ENCODE data around the gene TSPO2. TPM values are rescaled to one million over a fixed set of nuclear protein-coding genes. Genes with fewer than 3 reads are reported as not detected.

TSPO2 gene
- total and polyA plus RNA-seq, 2 of the 13 experiments (the other 11 are each of a cell fraction or from before 2014, with no cell fraction given), result 0.55 TPM; not detected in 1

DNA sequence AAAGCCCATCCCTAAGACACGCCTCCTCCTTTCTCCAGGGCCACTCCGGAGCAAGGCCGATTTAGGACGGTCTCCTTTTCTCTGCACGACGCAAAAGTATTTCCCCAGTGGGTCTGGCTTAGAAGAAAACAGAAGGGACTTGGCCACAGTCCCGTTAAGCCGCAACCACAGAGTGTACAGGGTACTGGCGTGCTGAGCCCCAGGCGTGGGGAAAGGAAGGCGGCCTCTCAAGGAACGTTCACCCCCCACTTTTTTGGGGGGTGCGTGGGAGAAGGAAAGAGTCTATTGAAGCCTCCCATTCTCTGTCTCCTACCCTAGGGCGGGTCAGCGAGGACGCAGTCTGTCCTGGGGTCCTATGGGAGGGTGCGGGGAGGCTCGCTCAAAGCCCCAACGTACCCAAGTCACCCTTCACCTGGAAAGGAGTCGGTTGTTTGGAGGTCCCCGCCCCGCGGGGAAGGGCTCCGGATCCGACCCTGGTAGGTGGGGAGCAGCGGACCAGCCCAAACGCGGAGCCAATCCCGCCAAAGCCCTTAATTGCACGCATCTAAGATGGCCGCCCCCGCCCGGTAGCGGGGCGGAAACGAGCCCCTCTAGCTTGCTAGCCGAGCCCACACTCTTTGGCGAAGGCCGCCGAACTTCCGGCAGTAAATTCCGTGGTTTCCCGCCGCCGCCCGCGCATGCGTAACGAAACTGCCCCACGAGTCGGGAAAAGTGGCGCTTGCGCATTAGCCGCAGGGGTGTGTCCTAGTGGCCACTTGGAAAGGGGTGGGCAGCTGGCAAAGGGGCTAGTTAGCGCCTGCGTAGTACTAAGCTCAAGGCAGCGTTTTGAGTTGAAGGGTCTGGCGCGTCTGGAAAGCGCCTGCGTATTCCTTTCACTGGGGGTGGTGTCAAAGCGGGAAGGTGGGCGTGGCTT is 29.9 kb downstream of the TSPO2 start, which contains the start of gene OARD1 (continued):
- TF ChIP-seq, protein P1, sequence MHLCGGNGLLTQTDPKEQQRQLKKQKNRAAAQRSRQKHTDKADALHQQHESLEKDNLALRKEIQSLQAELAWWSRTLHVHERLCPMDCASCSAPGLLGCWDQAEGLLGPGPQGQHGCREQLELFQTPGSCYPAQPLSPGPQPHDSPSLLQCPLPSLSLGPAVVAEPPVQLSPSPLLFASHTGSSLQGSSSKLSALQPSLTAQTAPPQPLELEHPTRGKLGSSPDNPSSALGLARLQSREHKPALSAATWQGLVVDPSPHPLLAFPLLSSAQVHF (CRISPR knock-in tag; IDR thresholded peaks at IDR 0.05), result no peak
- TF ChIP-seq SATB2 (CRISPR knock-in tag; IDR thresholded peaks at IDR 0.05), result peak; percentile 72; the same call in 1 of the 2 replicates
- TF ChIP-seq ATRX (CRISPR knock-in tag; IDR thresholded peaks at IDR 0.05; ENCODE audit: borderline replicate concordance), result no peak
- TF ChIP-seq ZNF670 (CRISPR knock-in tag; IDR thresholded peaks at IDR 0.05; ENCODE audit: borderline replicate concordance), result peak; percentile 6; the same call in 1 of the 2 replicates
- TF ChIP-seq, protein P2, sequence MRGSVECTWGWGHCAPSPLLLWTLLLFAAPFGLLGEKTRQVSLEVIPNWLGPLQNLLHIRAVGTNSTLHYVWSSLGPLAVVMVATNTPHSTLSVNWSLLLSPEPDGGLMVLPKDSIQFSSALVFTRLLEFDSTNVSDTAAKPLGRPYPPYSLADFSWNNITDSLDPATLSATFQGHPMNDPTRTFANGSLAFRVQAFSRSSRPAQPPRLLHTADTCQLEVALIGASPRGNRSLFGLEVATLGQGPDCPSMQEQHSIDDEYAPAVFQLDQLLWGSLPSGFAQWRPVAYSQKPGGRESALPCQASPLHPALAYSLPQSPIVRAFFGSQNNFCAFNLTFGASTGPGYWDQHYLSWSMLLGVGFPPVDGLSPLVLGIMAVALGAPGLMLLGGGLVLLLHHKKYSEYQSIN (CRISPR knock-in tag; IDR thresholded peaks at IDR 0.05; ENCODE audit: borderline replicate concordance), result no peak
- peak; percentile 20; the same call in 1 of the 2 replicates for TF ChIP-seq NAIF1 (CRISPR knock-in tag; IDR thresholded peaks at IDR 0.05; ENCODE audit: borderline replicate concordance)
- TF ChIP-seq RCOR2 (CRISPR knock-in tag; IDR thresholded peaks at IDR 0.05), result 0 out of 2 replicates have a peak, but pooled peaks have one; percentile 26
- TF ChIP-seq, protein P3, sequence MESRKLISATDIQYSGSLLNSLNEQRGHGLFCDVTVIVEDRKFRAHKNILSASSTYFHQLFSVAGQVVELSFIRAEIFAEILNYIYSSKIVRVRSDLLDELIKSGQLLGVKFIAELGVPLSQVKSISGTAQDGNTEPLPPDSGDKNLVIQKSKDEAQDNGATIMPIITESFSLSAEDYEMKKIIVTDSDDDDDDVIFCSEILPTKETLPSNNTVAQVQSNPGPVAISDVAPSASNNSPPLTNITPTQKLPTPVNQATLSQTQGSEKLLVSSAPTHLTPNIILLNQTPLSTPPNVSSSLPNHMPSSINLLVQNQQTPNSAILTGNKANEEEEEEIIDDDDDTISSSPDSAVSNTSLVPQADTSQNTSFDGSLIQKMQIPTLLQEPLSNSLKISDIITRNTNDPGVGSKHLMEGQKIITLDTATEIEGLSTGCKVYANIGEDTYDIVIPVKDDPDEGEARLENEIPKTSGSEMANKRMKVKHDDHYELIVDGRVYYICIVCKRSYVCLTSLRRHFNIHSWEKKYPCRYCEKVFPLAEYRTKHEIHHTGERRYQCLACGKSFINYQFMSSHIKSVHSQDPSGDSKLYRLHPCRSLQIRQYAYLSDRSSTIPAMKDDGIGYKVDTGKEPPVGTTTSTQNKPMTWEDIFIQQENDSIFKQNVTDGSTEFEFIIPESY (CRISPR knock-in tag; IDR thresholded peaks at IDR 0.05), result no peak
- TF ChIP-seq HOXA3 (CRISPR knock-in tag; IDR thresholded peaks at IDR 0.05), result peak; percentile 86
- no peak; the same call in 1 of the 2 replicates for TF ChIP-seq POLR2AphosphoS2 (IDR thresholded peaks at IDR 0.05; ENCODE audit: low read depth, low read length)
- no peak for TF ChIP-seq BHLHE40 (IDR thresholded peaks at IDR 0.05; ENCODE audit: low read length)
- TF ChIP-seq ZBTB7A (CRISPR knock-in tag; IDR thresholded peaks at IDR 0.05), result peak; percentile 72
- peak; percentile 98 for TF ChIP-seq YY1 (IDR thresholded peaks at IDR 0.05; ENCODE audit: insufficient read depth, insufficient replicate concordance, low read depth, low read length)
- peak; percentile 57; the same call in 1 of the 2 replicates for TF ChIP-seq NFKBIZ (CRISPR knock-in tag; IDR thresholded peaks at IDR 0.05)
- TF ChIP-seq POLR2G (IDR thresholded peaks at IDR 0.05; ENCODE audit: low read depth, low read length), result peak; percentile 98
- TF ChIP-seq NFE2L2 (IDR thresholded peaks at IDR 0.05; ENCODE audit: low read length), result no peak
- TF ChIP-seq GATA4 (IDR thresholded peaks at IDR 0.05; ENCODE audit: borderline replicate concordance, low read depth), result peak; percentile 38; the same call in 1 of the 2 replicates
- 0 out of 2 replicates have a peak, but pooled peaks have one; percentile 2 for TF ChIP-seq HNF4A (CRISPR knock-in tag; IDR thresholded peaks at IDR 0.05)
- peak; percentile 93 for TF ChIP-seq ZFP90 (CRISPR knock-in tag; IDR thresholded peaks at IDR 0.05; ENCODE audit: borderline replicate concordance)
- TF ChIP-seq ZFP41 (CRISPR knock-in tag; IDR thresholded peaks at IDR 0.05; ENCODE audit: borderline replicate concordance), result 0 out of 2 replicates have a peak, but pooled peaks have one; percentile 49
- TF ChIP-seq, protein P4, sequence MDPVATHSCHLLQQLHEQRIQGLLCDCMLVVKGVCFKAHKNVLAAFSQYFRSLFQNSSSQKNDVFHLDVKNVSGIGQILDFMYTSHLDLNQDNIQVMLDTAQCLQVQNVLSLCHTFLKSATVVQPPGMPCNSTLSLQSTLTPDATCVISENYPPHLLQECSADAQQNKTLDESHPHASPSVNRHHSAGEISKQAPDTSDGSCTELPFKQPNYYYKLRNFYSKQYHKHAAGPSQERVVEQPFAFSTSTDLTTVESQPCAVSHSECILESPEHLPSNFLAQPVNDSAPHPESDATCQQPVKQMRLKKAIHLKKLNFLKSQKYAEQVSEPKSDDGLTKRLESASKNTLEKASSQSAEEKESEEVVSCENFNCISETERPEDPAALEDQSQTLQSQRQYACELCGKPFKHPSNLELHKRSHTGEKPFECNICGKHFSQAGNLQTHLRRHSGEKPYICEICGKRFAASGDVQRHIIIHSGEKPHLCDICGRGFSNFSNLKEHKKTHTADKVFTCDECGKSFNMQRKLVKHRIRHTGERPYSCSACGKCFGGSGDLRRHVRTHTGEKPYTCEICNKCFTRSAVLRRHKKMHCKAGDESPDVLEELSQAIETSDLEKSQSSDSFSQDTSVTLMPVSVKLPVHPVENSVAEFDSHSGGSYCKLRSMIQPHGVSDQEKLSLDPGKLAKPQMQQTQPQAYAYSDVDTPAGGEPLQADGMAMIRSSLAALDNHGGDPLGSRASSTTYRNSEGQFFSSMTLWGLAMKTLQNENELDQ (CRISPR knock-in tag; IDR thresholded peaks at IDR 0.05; ENCODE audit: borderline replicate concordance), result no peak
- TF ChIP-seq HNRNPK (IDR thresholded peaks at IDR 0.05; ENCODE audit: low read depth, low read length, poor library complexity, severe bottlenecking), result no peak
- no peak for TF ChIP-seq CHCHD3 (CRISPR knock-in tag; IDR thresholded peaks at IDR 0.05)

Data from HepG2 (cell line).